H1 (cell line): ENCODE results near the gene DHPS. TPM values are rescaled to one million over a fixed set of nuclear protein-coding genes. Genes with fewer than 3 reads are reported as not detected.

ENCODE experiments used
- CTCF ChIA-PET: fragments of 300-600 bp; sonication (Branson Sonifier 250); formaldehyde crosslinking; loops from one replicate; lab custom pipeline; 2021; ENCODE audit not compliant: partially characterized antibody; lab: Charles Lee
- POLR2A ChIA-PET: fragments of 300-600 bp; sonication (Branson Sonifier 250); formaldehyde crosslinking; loops from one replicate; lab custom pipeline; 2021; ENCODE audit warnings: inconsistent platforms; ENCODE audit not compliant: partially characterized antibody; lab: Charles Lee
- DNase-seq, 2 experiments: peaks; one replicate each; pipeline versions ENCODE4 v3.0.0 to v3.0.0-alpha.2; 2010 to 2022; ENCODE audit warnings: low spot score in 2 of 2, low read depth in 1 of 2, mixed read lengths in 1 of 2
- FAIRE-seq: peaks from 2 replicates; lab custom pipeline; 2011; peaks lifted over from hg19 to GRCh38; lab: Jason Lieb, UNC
- H2AFZ ChIP-seq: 2 replicates; pipeline ENCODE4 v1.8.1; 2012; ENCODE audit warnings: low read length, inconsistent platforms
- H2AK5ac ChIP-seq: 2 replicates; pipeline ENCODE4 v1.6.1; 2013; ENCODE audit warnings: low read depth, low read length
- H2BK120ac ChIP-seq: replicated peaks from 2 replicates; pipeline ENCODE3; 2013; ENCODE audit warnings: low read depth, low read length, inconsistent platforms
- H2BK12ac ChIP-seq: 2 replicates; pipeline ENCODE4 v1.6.1; 2013; ENCODE audit warnings: low read depth, low read length
- H2BK15ac ChIP-seq: 2 replicates; pipeline ENCODE4 v1.6.1; 2013; ENCODE audit warnings: low read length
- H2BK20ac ChIP-seq: 2 replicates; pipeline ENCODE4 v1.6.1; 2013; ENCODE audit warnings: low read length
- H2BK5ac ChIP-seq: 2 replicates; pipeline ENCODE4 v1.6.1; 2013; ENCODE audit warnings: low read depth, low read length
- H3K14ac ChIP-seq: 2 replicates; pipeline ENCODE4 v1.6.1; 2013; ENCODE audit warnings: inconsistent platforms; ENCODE audit not compliant: insufficient read length
- H3K18ac ChIP-seq: 2 replicates; pipeline ENCODE4 v1.6.1; 2013; ENCODE audit warnings: low read length; ENCODE audit errors: extremely low read depth
- H3K23ac ChIP-seq: 2 replicates; pipeline ENCODE4 v1.6.1; 2013; ENCODE audit warnings: inconsistent platforms; ENCODE audit not compliant: insufficient read length
- H3K23me2 ChIP-seq: 2 replicates; pipeline ENCODE4 v1.6.1; 2013; ENCODE audit warnings: low read depth, low read length
- H3K27ac ChIP-seq: 2 replicates; pipeline ENCODE4 v1.6.1; 2011; ENCODE audit warnings: low read depth, low read length, inconsistent platforms
- H3K27me3 ChIP-seq, 4 experiments: replicated peaks in 1 of 4; 1 replicate in 1 of 4; 2 replicates in 3 of 4; pipeline versions ENCODE4 v1.6.1 to v1.8.1; 2011 to 2013; ENCODE audit warnings: low read length in 3 of 4, mild to moderate bottlenecking in 3 of 4, inconsistent platforms in 2 of 4, mixed read lengths in 2 of 4, moderate library complexity in 1 of 4; ENCODE audit not compliant: control insufficient read depth in 3 of 4, insufficient read depth in 3 of 4; ENCODE audit errors: extremely low read depth in 1 of 4
- H3K36me3 ChIP-seq, 4 experiments: 2 replicates each; pipeline versions ENCODE4 v1.6.1 to v1.8.1; 2011 to 2013; ENCODE audit warnings: mild to moderate bottlenecking in 4 of 4, low read length in 3 of 4, moderate library complexity in 2 of 4, control low read depth in 1 of 4, inconsistent platforms in 1 of 4; ENCODE audit not compliant: insufficient read depth in 4 of 4, control insufficient read depth in 2 of 4
- H3K4ac ChIP-seq: replicated peaks from 2 replicates; pipeline ENCODE3; 2013; ENCODE audit warnings: low read length, low read depth, mixed read lengths, inconsistent platforms; ENCODE audit not compliant: insufficient read length
- H3K4me1 ChIP-seq, 4 experiments: replicated peaks in 1 of 4; 1 replicate in 1 of 4; 2 replicates in 3 of 4; pipeline versions ENCODE4 v1.6.1 to v1.8.1; 2011 to 2013; ENCODE audit warnings: low read length in 3 of 4, inconsistent platforms in 2 of 4, mixed read lengths in 1 of 4; ENCODE audit not compliant: insufficient read depth in 4 of 4, control insufficient read depth in 3 of 4
- H3K4me2 ChIP-seq, 2 experiments: 2 replicates each; pipeline versions ENCODE4 v1.6.1 to v1.8.1; 2011 to 2013; ENCODE audit warnings: low read depth in 2 of 2, low read length in 2 of 2, control low read depth in 1 of 2, inconsistent platforms in 1 of 2, mild to moderate bottlenecking in 1 of 2; ENCODE audit not compliant: insufficient read depth in 1 of 2
- H3K4me3 ChIP-seq, 4 experiments: fragments of 200-600, 300-600 bp in 1 of 4; sonication (generic), shearing (Covaris generic), sonication (Bioruptor Twin) in 1 of 4; 2 replicates each; pipeline versions ENCODE4 v1.5.1 to v1.8.1; 2011 to 2016; ENCODE audit warnings: low read length in 4 of 4, low read depth in 3 of 4, control low read depth in 2 of 4, inconsistent platforms in 2 of 4, mild to moderate bottlenecking in 2 of 4, mixed read lengths in 1 of 4, moderate library complexity in 1 of 4; ENCODE audit not compliant: insufficient read depth in 2 of 4; ENCODE audit errors: extremely low read depth in 1 of 4
- H3K56ac ChIP-seq: replicated peaks from 2 replicates; pipeline ENCODE3; 2013; ENCODE audit warnings: low read depth, mild to moderate bottlenecking, mixed read lengths, low read length, inconsistent platforms; ENCODE audit not compliant: insufficient read length
- H3K79me1 ChIP-seq: 2 replicates; pipeline ENCODE4 v1.6.1; 2013; ENCODE audit warnings: low read depth, low read length, control low read depth
- H3K79me2 ChIP-seq, 2 experiments: 2 replicates each; pipeline versions ENCODE4 v1.6.1 to v1.8.1; 2012 to 2013; ENCODE audit warnings: low read length in 2 of 2, mild to moderate bottlenecking in 2 of 2, inconsistent platforms in 1 of 2; ENCODE audit not compliant: insufficient read depth in 2 of 2, control insufficient read depth in 1 of 2
- H3K9ac ChIP-seq, 4 experiments: replicated peaks in 1 of 4; 1 replicate in 1 of 4; 2 replicates in 3 of 4; pipeline versions ENCODE4 v1.6.1 to v1.8.1; 2011 to 2013; ENCODE audit warnings: low read depth in 3 of 4, low read length in 3 of 4, control low read depth in 2 of 4, mild to moderate bottlenecking in 2 of 4, moderate library complexity in 2 of 4, inconsistent platforms in 1 of 4; ENCODE audit errors: extremely low read depth in 1 of 4
- H3K9me3 ChIP-seq, 2 experiments: 2 replicates each; pipeline versions ENCODE4 v1.6.1 to v1.8.1; 2012 to 2013; ENCODE audit warnings: mild to moderate bottlenecking in 2 of 2, moderate library complexity in 2 of 2, control low read depth in 1 of 2, inconsistent platforms in 1 of 2, low read depth in 1 of 2, low read length in 1 of 2, mixed read lengths in 1 of 2; ENCODE audit not compliant: insufficient read depth in 2 of 2
- H4K20me1 ChIP-seq, 2 experiments: replicated peaks in 1 of 2; 2 replicates each; pipeline versions ENCODE3 to v1.8.1; 2011 to 2013; ENCODE audit warnings: inconsistent platforms in 2 of 2, low read length in 2 of 2, mild to moderate bottlenecking in 1 of 2; ENCODE audit not compliant: insufficient read depth in 2 of 2, control insufficient read depth in 1 of 2
- H4K5ac ChIP-seq: 2 replicates; pipeline ENCODE4 v1.6.1; 2013; ENCODE audit warnings: low read length, low read depth, mixed read lengths, inconsistent platforms; ENCODE audit not compliant: insufficient read length
- H4K8ac ChIP-seq: 2 replicates; pipeline ENCODE4 v1.8.0; 2013; ENCODE audit warnings: mild to moderate bottlenecking, moderate library complexity, low read length, inconsistent platforms; ENCODE audit not compliant: insufficient read depth; ENCODE audit errors: extremely low read depth
- H4K91ac ChIP-seq: replicated peaks from 2 replicates; pipeline ENCODE3; 2013; ENCODE audit warnings: low read length, mixed read lengths, inconsistent platforms; ENCODE audit not compliant: insufficient read length
- ATF3 ChIP-seq: IDR thresholded peaks from 2 replicates; pipeline ENCODE4 v1.6.1; 2011; ENCODE audit warnings: low read depth, mild to moderate bottlenecking, low read length; ENCODE audit not compliant: insufficient read depth
- CBX5 ChIP-seq: fragments of 300-800, 300-1000 bp; sonication (generic); IDR thresholded peaks from 2 replicates; pipeline ENCODE4 v1.7.1; 2016; ENCODE audit warnings: antibody characterized with exemption, low read length, low read depth
- CHD1 ChIP-seq: IDR thresholded peaks from 2 replicates; pipeline ENCODE4 v1.6.1; 2012; ENCODE audit warnings: low read depth, low read length, improper control_type of control experiment
- POLR2A ChIP-seq, 2 experiments: IDR thresholded peaks; 1 replicate in 1 of 2; 2 replicates in 1 of 2; pipeline ENCODE4 v1.6.1; 2011; ENCODE audit warnings: low read depth in 2 of 2, low read length in 2 of 2, mild to moderate bottlenecking in 2 of 2; ENCODE audit errors: control extremely low read depth in 1 of 2
- POU5F1 ChIP-seq: IDR thresholded peaks from 2 replicates; pipeline ENCODE4 v1.6.1; 2011; ENCODE audit warnings: low read depth, mild to moderate bottlenecking, low read length, moderate library complexity
- SIN3A ChIP-seq, 2 experiments: IDR thresholded peaks in 1 of 2; conservative IDR thresholded peaks in 1 of 2; 2 replicates each; pipeline ENCODE4 v1.6.1; 2011 to 2012; ENCODE audit warnings: low read length in 2 of 2, improper control_type of control experiment in 1 of 2, low read depth in 1 of 2, mild to moderate bottlenecking in 1 of 2
- TEAD4 ChIP-seq: IDR thresholded peaks from 2 replicates; pipeline ENCODE4 v1.6.1; 2012; ENCODE audit warnings: low read depth, low read length, inconsistent platforms, mixed read lengths
- YY1 ChIP-seq: IDR thresholded peaks from 2 replicates; pipeline ENCODE4 v1.6.1; 2011; ENCODE audit warnings: low read depth, mild to moderate bottlenecking, low read length
- WGBS, 2 experiments: shearing (Covaris generic) in 1 of 2; methylation state at CpG; one replicate each; pipeline versions ENCODE4 v1.1.6 to v1.1.7; 2013 to 2015; ENCODE audit warnings: low lambda C conversion rate in 2 of 2, mixed read lengths in 2 of 2, inconsistent platforms in 1 of 2, low coverage in 1 of 2, missing lambda C conversion rate in 1 of 2; ENCODE audit not compliant: insufficient replicate concordance in 2 of 2, insufficient coverage in 1 of 2, insufficient read length in 1 of 2; ENCODE audit errors: extremely low coverage in 1 of 2, missing lambda C conversion rate in 1 of 2; 5-methylcytosine and 5-hydroxymethylcytosine counted together
- polyA plus RNA-seq, 7 experiments: library from polyadenylated mRNA; depleted of rRNA in 3 of 7; stranded (reverse) in 5 of 7; unstranded in 2 of 7; fragments of >200 nt in 5 of 7; fragments of 200-250 nt in 2 of 7; gene quantifications; 1 replicate in 5 of 7; 2 replicates in 1 of 7; 4 replicates in 1 of 7; pipeline versions ENCODE4 v1.2.1 to v1.2.3, GENCODE V29; 2011 to 2013; ENCODE audit warnings: missing spikeins in 2 of 7, mixed read lengths in 2 of 7
- total RNA-seq: library from RNA; stranded (reverse); fragmentation: NEBNext Ultra II Directional; extraction: Animal tissue kit (Norgen Biotek cat#: 25700); gene quantifications from 2 replicates; pipeline ENCODE4 v1.2.1, GENCODE V29; 2021

The DHPS gene
- total and polyA plus RNA-seq, 2 of the 8 experiments (the other 6 are each of a cell fraction or from before 2014, with no cell fraction given) = 86.6 to 99.6 TPM

- no peak within 1 kb of the TSS; the same call in 1 of the 2 replicates for H2BK15ac ChIP-seq
- FAIRE-seq (no peak), DNase-seq (peak; percentile 71 to 89)
- peaks cover 4 to 12% of the 10 kb centered on the region in 2 experiments for H4K20me1 ChIP-seq
- peak within 1 kb of the TSS; percentile 76 to 97 (median 89) for H3K9ac ChIP-seq
- H3K56ac ChIP-seq = peak within 1 kb of the TSS; percentile 56
- no peak within 1 kb of the TSS for H3K23ac ChIP-seq
- peak within 1 kb of the TSS; percentile 86; the same call in 1 of the 2 replicates for H2BK12ac ChIP-seq
- H4K91ac ChIP-seq = peak within 1 kb of the TSS; percentile 78
- ChIA-PET CTCF (interaction anchor here (0.8 to 3.9 kb wide), 10 partner anchors 10 to 124 kb away, joined by 3 to 20 read pairs (median 4); partner anchors contain the start of gene TRIR), POLR2A (interaction anchor here (0.7 to 12.9 kb wide), 26 partner anchors 9 to 431 kb away, joined by 3 to 258 read pairs (median 6); partner anchors contain the start of genes BEST2, DHPS, FBXW9 and GCDH)
- no peak within 1 kb of the TSS for H3K14ac ChIP-seq
- peak within 1 kb of the TSS; percentile 97; the same call in 1 of the 2 replicates for H4K8ac ChIP-seq
- H3K27me3 ChIP-seq = no peaks in the 10 kb centered on the region
- H3K4me3 ChIP-seq = peak within 1 kb of the TSS; percentile 80 to 93 (median 82)
- peak within 1 kb of the TSS; percentile 87 for H3K27ac ChIP-seq
- H4K5ac ChIP-seq = peak within 1 kb of the TSS; percentile 77
- H2BK20ac ChIP-seq = no peak within 1 kb of the TSS
- no peaks in the 10 kb centered on the region for H3K9me3 ChIP-seq
- peaks cover 0 to 13% (median 2%) of the 10 kb centered on the region in 4 experiments; a peak in 5 of 8 replicates for H3K36me3 ChIP-seq
- H2BK5ac ChIP-seq = peak within 1 kb of the TSS; percentile 87; the same call in 1 of the 2 replicates
- peak within 1 kb of the TSS; percentile 76 for H3K18ac ChIP-seq
- peaks cover 0 to 6% (median 2%) of the 10 kb centered on the region in 4 experiments; a peak in 5 of 7 replicates for H3K4me1 ChIP-seq
- peaks cover 10% of the 10 kb centered on the region for H3K23me2 ChIP-seq
- H2AFZ ChIP-seq = peak within 1 kb of the TSS; percentile 70; the same call in 1 of the 2 replicates
- peak within 1 kb of the TSS; percentile 5 for H2BK120ac ChIP-seq
- peaks cover 24 to 43% of the 10 kb centered on the region in 2 experiments for H3K79me2 ChIP-seq
- H3K4ac ChIP-seq = peak within 1 kb of the TSS; percentile 40
- WGBS, 2 experiments = 5% methylated on average over 28 of the region's 28 CpGs; no CpG with 5 or more reads in 1 of the 2 experiments
- peak within 1 kb of the TSS; percentile 93 for H3K4me2 ChIP-seq
- H2AK5ac ChIP-seq = 0 out of 2 replicates have a peak within 1 kb of the TSS, but pooled peaks have one; percentile 42
- peaks cover 8% of the 10 kb centered on the region; the same call in 1 of the 2 replicates for H3K79me1 ChIP-seq
- TF ChIP-seq POLR2A (IDR thresholded peaks at IDR 0.05; ENCODE audit: control extremely low read depth in 1 of 2, low read depth in 2 of 2, low read length in 2 of 2) = peak in 1 of 2 experiments; percentile 73; a peak in 2 of 3 replicates
- no peak for TF ChIP-seq TEAD4
- peak in 1 of 2 experiments; percentile 96; a peak in 2 of 4 replicates for TF ChIP-seq SIN3A (conservative IDR thresholded peaks at IDR 0.05 in 1 of 2, IDR thresholded peaks at IDR 0.05 in 1 of 2; ENCODE audit: low read depth in 1 of 2, low read length in 2 of 2)
- no peak for TF ChIP-seq ATF3
- TF ChIP-seq POU5F1 = no peak
- no peak for TF ChIP-seq CBX5
- TF ChIP-seq CHD1 = no peak
- peak; percentile 54; the same call in 1 of the 2 replicates for TF ChIP-seq YY1
These were observed 42.2 kb upstream of the DHPS start, which contains the start of gene TNPO2 for GRCh38 chr19:12723641-12724426. TSS of gene TNPO2 (minus strand) at chr19:12723932. CDS start at chr19:12720977, 2,955 bp downstream.
